Naive B cell (primary cell): ENCODE results near the gene CKAP4. TPM values are rescaled to one million over a fixed set of nuclear protein-coding genes. Genes with fewer than 3 reads are reported as not detected.

Experiments used
- ATAC-seq, 2 donors: fragments of 150-1000 bp; cut with Tn5 transposase; 2 replicates each; pipeline ENCODE4 v1.10.0; 2021; ENCODE audit warnings: low read depth in 2 of 2, mild to moderate bottlenecking in 2 of 2, moderate library complexity in 2 of 2
- DNase-seq: peaks from one replicate; pipeline ENCODE4 v3.0.0; 2022
- H3K27ac Mint-ChIP-seq, 6 donors: one replicate each; pipeline ENCODE4 v1.8.0; 2020 to 2022; ENCODE audit warnings: mild to moderate bottlenecking in 6 of 6, mixed read lengths in 6 of 6, moderate library complexity in 5 of 6, inconsistent platforms in 2 of 6
- H3K27me3 Mint-ChIP-seq, 3 donors: one replicate each; pipeline ENCODE4 v1.8.0; 2021 to 2022; ENCODE audit warnings: mixed read lengths in 3 of 3, mild to moderate bottlenecking in 1 of 3
- H3K36me3 Mint-ChIP-seq, 2 donors: one replicate each; pipeline ENCODE4 v1.8.0; 2020 to 2022; ENCODE audit warnings: mixed read lengths in 2 of 2, inconsistent platforms in 1 of 2, mild to moderate bottlenecking in 1 of 2
- H3K4me1 Mint-ChIP-seq, 3 donors: one replicate each; pipeline ENCODE4 v1.8.0; 2020 to 2022; ENCODE audit warnings: mixed read lengths in 3 of 3, inconsistent platforms in 1 of 3, mild to moderate bottlenecking in 1 of 3, moderate library complexity in 1 of 3
- H3K4me3 Mint-ChIP-seq, 8 donors: one replicate each; pipeline ENCODE4 v1.8.0; 2020 to 2022; ENCODE audit warnings: mild to moderate bottlenecking in 8 of 8, mixed read lengths in 8 of 8, moderate library complexity in 8 of 8, inconsistent platforms in 2 of 8
- H3K9me3 Mint-ChIP-seq, 7 donors: one replicate each; pipeline ENCODE4 v1.8.0; 2020 to 2022; ENCODE audit warnings: mixed read lengths in 7 of 7, mild to moderate bottlenecking in 5 of 7, inconsistent platforms in 2 of 7, moderate library complexity in 1 of 7
- polyA plus RNA-seq, 6 donors: library from polyadenylated mRNA; unstranded; fragments of 300-500 nt; fragmentation: Illumina TruSeq; gene quantifications; one replicate each; pipeline ENCODE4 v1.2.3, GENCODE V29; 2021; ENCODE audit warnings: low read depth in 6 of 6

CKAP4 gene
- polyA plus RNA-seq, 6 donors from 2014 or later, result 3.1 to 11.1 (median 3.7) TPM

GRCh38 chr12:106284358-106285105 lies 36.7 kb upstream of the CKAP4 start:
- Mint-ChIP-seq H3K27ac (peak overlapping the region in 2 of 6 donors; percentile 18 to 27), H3K36me3 (peaks cover 4 to 15% of the 10 kb centered on the region in 2 donors), H3K9me3 (peaks cover 5 to 23% (median 13%) of the 10 kb centered on the region in 7 donors), H3K27me3 (peaks cover 43 to 48% (median 44%) of the 10 kb centered on the region in 3 donors), H3K4me1 (peaks cover 0 to 18% (median 10%) of the 10 kb centered on the region in 3 donors), H3K4me3 (no peak overlapping the region)
- DNase-seq (no peak), ATAC-seq (no peak)

DNA sequence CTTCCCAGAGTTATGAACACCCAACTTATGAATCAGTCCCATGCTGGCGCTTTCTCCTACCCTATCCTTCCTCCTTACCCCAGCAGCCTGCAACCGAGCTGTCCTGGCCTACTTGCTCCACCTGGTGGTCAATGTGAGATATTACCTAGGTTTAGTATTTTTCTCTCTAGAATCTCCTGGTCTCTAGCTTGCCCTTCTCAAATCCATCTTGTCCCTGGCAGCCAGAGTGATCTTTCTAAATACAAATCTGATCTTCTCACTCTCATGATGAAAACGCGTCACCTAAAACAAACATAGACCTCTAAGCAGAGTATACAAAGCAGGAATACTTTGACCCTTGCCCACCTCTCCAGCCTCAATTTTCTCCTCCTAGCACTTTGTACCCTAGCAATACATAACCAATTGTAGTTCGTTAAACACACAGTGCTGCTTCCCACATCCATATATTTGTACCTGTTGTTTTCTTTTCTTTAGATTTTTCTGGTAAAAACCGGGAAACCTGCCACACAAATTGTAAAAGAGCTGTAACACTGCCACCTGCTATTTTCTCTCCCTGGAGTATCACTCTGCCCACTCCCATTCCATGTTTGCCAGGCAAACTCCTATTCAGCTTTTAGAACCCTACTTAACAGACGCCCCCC lies 34.8 kb upstream of the CKAP4 start:
- ATAC-seq (peak; percentile 52 to 75), DNase-seq (peak; percentile 36)
- Mint-ChIP-seq H3K4me1 (peaks cover 0 to 22% (median 10%) of the 10 kb centered on the region in 3 donors), H3K36me3 (peaks cover 4 to 15% of the 10 kb centered on the region in 2 donors), H3K27ac (peak overlapping the region in 2 of 6 donors; percentile 21 to 27), H3K9me3 (peaks cover 5 to 23% (median 13%) of the 10 kb centered on the region in 7 donors), H3K27me3 (peaks cover 58 to 64% (median 60%) of the 10 kb centered on the region in 3 donors), H3K4me3 (no peak overlapping the region)

DNA sequence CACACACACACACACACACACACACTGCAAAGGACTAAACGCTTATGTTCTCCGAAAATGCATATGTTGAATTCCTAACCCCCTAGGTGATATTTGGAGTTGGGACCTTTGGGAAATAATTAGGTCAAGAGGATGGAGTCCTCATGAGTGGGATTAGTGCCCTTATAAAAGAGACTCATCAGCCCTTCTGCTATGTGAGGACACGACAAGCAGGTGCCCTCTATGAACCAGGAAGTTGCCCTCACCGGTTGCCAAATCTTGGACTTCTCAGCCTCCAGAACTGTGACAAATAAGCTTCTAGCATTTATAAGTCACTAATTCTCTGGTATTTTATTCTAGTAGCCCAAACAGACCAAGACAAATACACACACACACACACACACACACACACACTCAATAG lies 34.0 kb upstream of the CKAP4 start:
- Mint-ChIP-seq H3K9me3 (peaks cover 5 to 23% (median 13%) of the 10 kb centered on the region in 7 donors), H3K4me3 (no peak overlapping the region), H3K27me3 (peaks cover 61 to 64% (median 61%) of the 10 kb centered on the region in 3 donors), H3K36me3 (peaks cover 4 to 15% of the 10 kb centered on the region in 2 donors), H3K4me1 (peaks cover 0 to 25% (median 12%) of the 10 kb centered on the region in 3 donors), H3K27ac (no peak overlapping the region)
- no peak for DNase-seq
- ATAC-seq, result no peak

GRCh38 chr12:106281056-106281782 lies 33.4 kb upstream of the CKAP4 start:
- no peak overlapping the region for H3K4me3 Mint-ChIP-seq
- peaks cover 0 to 25% (median 16%) of the 10 kb centered on the region in 3 donors for H3K4me1 Mint-ChIP-seq
- no peak for ATAC-seq
- peaks cover 5 to 23% (median 13%) of the 10 kb centered on the region in 7 donors for H3K9me3 Mint-ChIP-seq
- DNase-seq, result no peak
- peaks cover 4 to 15% of the 10 kb centered on the region in 2 donors for H3K36me3 Mint-ChIP-seq
- H3K27ac Mint-ChIP-seq, result no peak overlapping the region
- H3K27me3 Mint-ChIP-seq, result peaks cover 58 to 64% (median 61%) of the 10 kb centered on the region in 3 donors

- peaks cover 5 to 22% (median 19%) of the 10 kb centered on the region in 3 donors for H3K4me1 Mint-ChIP-seq
- ATAC-seq, result no peak
- no peak overlapping the region for H3K4me3 Mint-ChIP-seq
Observed at GRCh38 chr12:106280106-106280505, 32.3 kb upstream of the CKAP4 start.

GRCh38 chr12:106276032-106276740 lies 28.4 kb upstream of the CKAP4 start:
- DNase-seq (peak; percentile 31), ATAC-seq (peak; percentile 72 to 78)
- peaks cover 0 to under 1% of the 10 kb centered on the region in 2 donors for H3K36me3 Mint-ChIP-seq
- H3K9me3 Mint-ChIP-seq, result peaks cover 0 to 5% (median 2%) of the 10 kb centered on the region in 7 donors
- H3K4me3 Mint-ChIP-seq, result peak overlapping the region in 6 of 8 donors; percentile 30 to 81 (median 50)
- H3K4me1 Mint-ChIP-seq, result peaks cover 7 to 28% (median 14%) of the 10 kb centered on the region in 3 donors
- H3K27me3 Mint-ChIP-seq, result peaks cover 23 to 29% (median 23%) of the 10 kb centered on the region in 3 donors
- H3K27ac Mint-ChIP-seq, result peak overlapping the region in 3 of 6 donors; percentile 87 to 89 (median 87)

More at GRCh38 chr12:106280106-106280505, 32.3 kb upstream of the CKAP4 start:
- Mint-ChIP-seq H3K9me3 (peaks cover 5 to 23% (median 13%) of the 10 kb centered on the region in 7 donors), H3K27me3 (peaks cover 47 to 54% (median 51%) of the 10 kb centered on the region in 3 donors), H3K36me3 (peaks cover 4 to 15% of the 10 kb centered on the region in 2 donors), H3K27ac (no peak overlapping the region)
- no peak for DNase-seq

DNA sequence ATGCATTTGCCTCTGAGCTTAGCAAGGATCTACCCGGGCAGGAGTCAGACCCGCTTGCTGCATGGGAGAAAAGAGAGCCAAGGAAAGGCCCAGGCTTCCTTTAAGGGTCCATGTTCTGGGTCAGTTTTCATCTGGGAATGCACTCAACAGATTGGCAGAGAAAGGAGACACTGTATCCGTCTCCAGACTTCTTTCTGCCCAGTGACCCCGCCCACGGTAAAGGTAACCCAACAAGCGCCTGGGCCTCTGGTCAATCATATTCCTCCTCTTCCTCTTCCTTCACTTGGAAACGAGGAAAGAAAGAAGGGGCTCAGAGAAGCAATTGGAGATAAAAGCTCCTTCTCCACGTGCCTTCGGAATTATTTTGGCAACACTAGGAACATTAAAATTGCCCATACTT lies 27.6 kb upstream of the CKAP4 start:
- peaks cover 0 to 3% (median 0%) of the 10 kb centered on the region in 7 donors for H3K9me3 Mint-ChIP-seq
- peak overlapping the region in 5 of 8 donors; percentile 11 to 81 (median 19) for H3K4me3 Mint-ChIP-seq
- peak overlapping the region in 1 of 6 donors; percentile 30 for H3K27ac Mint-ChIP-seq
- ATAC-seq, result no peak
- DNase-seq, result no peak
- H3K4me1 Mint-ChIP-seq, result peaks cover 7 to 28% (median 20%) of the 10 kb centered on the region in 3 donors
- H3K27me3 Mint-ChIP-seq, result peaks cover 29 to 31% (median 31%) of the 10 kb centered on the region in 3 donors
- peaks cover 0 to 8% of the 10 kb centered on the region in 2 donors for H3K36me3 Mint-ChIP-seq

DNA sequence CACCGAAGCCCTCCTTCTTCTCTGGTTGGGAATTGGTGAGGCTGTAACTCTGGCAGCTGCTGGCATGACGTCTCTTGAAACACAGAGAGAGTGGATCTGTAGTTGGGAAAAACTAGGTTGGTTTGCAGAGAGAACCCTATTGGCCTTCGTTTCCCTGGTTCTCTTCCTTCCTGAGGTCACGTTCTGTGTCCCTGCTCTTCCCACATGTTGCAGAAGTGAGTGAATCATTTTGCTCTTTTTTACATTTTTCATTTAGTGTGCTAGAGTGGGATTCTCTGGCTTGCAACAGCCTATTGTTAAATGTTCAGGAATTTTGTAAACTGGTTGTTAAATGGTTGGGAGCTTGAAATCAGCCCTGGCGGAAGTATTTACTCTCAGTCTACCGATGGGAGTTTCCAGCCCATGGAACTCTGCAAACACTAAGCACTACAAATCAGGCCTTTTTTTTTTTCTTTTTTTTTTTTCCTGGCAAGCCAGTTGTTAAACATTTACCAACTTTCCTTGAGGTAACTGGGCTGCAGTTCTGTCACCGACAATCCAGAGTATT lies 26.8 kb upstream of the CKAP4 start:
- DNase-seq (no peak), ATAC-seq (no peak)
- Mint-ChIP-seq H3K9me3 (peaks cover 0 to 1% (median 0%) of the 10 kb centered on the region in 7 donors), H3K4me1 (peaks cover 7 to 28% (median 20%) of the 10 kb centered on the region in 3 donors), H3K36me3 (peaks cover 0 to 8% of the 10 kb centered on the region in 2 donors), H3K27me3 (peaks cover 27 to 34% (median 31%) of the 10 kb centered on the region in 3 donors), H3K27ac (no peak overlapping the region), H3K4me3 (peak overlapping the region in 3 of 8 donors; percentile 10 to 81 (median 19))

DNA sequence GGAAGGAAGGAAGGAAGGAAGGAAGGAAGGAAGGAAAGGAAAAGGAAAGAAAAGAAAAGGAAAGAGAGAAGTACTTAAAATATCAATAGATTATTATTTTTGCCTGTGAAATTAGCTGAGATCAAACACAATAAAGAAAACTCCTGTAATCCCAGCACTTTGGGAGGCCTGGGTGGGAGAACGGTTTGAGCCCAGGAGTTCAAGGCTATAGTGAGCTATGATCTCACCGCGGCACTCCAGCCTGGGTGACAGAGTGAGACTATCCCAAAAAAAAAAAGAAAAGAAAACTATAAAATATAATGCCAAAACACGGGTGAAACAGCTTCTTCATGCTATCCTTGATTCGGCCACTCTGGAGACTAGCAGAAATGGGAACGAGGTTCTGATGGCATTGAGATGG lies 26.2 kb upstream of the CKAP4 start:
- ATAC-seq, result no peak
- Mint-ChIP-seq H3K27ac (peak overlapping the region in 2 of 6 donors; percentile 20 to 57), H3K4me3 (peak overlapping the region in 3 of 8 donors; percentile 10 to 51 (median 47)), H3K36me3 (peaks cover 0 to 8% of the 10 kb centered on the region in 2 donors), H3K27me3 (peaks cover 25 to 34% (median 27%) of the 10 kb centered on the region in 3 donors), H3K4me1 (peaks cover 7 to 28% (median 20%) of the 10 kb centered on the region in 3 donors), H3K9me3 (no peaks in the 10 kb centered on the region)
- DNase-seq, result no peak

DNA sequence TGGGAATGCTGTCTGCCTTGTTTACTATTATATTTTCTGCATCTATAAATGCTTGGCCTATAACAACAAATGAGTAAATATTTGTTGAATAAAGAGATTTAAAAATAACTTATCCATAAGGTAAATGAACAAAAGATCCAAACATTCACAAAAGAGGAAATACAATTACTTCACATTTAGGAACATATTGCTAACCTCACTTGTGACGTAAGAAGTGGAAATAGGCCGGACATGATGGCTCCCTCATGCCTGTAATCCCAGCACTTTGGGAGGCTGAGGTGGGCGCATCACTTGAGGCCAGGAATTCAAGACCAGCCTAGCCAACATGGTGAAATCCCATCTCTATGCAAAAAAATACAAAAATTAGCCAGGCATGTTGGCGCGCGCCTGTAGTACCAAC lies 25.7 kb upstream of the CKAP4 start:
- Mint-ChIP-seq H3K4me3 (peak overlapping the region in 1 of 8 donors; percentile 47), H3K27me3 (peaks cover 25 to 34% (median 30%) of the 10 kb centered on the region in 3 donors), H3K9me3 (no peaks in the 10 kb centered on the region), H3K4me1 (peaks cover 7 to 28% (median 20%) of the 10 kb centered on the region in 3 donors), H3K36me3 (peaks cover 0 to 8% of the 10 kb centered on the region in 2 donors), H3K27ac (peak overlapping the region in 1 of 6 donors; percentile 57)
- ATAC-seq (no peak), DNase-seq (no peak)

GRCh38 chr12:106271575-106272505 lies 24.0 kb upstream of the CKAP4 start:
- H3K27me3 Mint-ChIP-seq, result peaks cover 27 to 43% (median 35%) of the 10 kb centered on the region in 3 donors
- H3K9me3 Mint-ChIP-seq, result no peaks in the 10 kb centered on the region
- no peak for ATAC-seq
- H3K27ac Mint-ChIP-seq, result peak overlapping the region in 1 of 6 donors; percentile 63
- peaks cover 0 to 8% of the 10 kb centered on the region in 2 donors for H3K36me3 Mint-ChIP-seq
- no peak for DNase-seq
- no peak overlapping the region for H3K4me3 Mint-ChIP-seq
- peaks cover 7 to 26% (median 13%) of the 10 kb centered on the region in 3 donors for H3K4me1 Mint-ChIP-seq
